Activated effector memory CD4-positive, alpha-beta T cell treated with Interleukin-2 at 50 U/mL for 16 hours (primary cell): ENCODE results near the gene LKAAEAR1.
A peak's percentile ranks its signal among the peaks of the same experiment; 100 is the strongest.

ENCODE experiments used
- DNase-seq: peaks from one replicate; pipeline ENCODE4 v3.0.0-alpha.2; 2020

The LKAAEAR1 gene

GRCh38 chr20:64049878-64050260 is 34.3 kb downstream of the LKAAEAR1 start:
- no peak for DNase-seq

- no peak for DNase-seq
Measured at GRCh38 chr20:64049060-64049877, 34.9 kb downstream of the LKAAEAR1 start, which contains the start of gene SOX18. TSS of gene SOX18 (minus strand) at chr20:64049639. CDS start at chr20:64049516, 123 bp downstream.

- DNase-seq = no peak
Measured at GRCh38 chr20:64048402-64049044, 35.7 kb downstream of the LKAAEAR1 start.

DNA sequence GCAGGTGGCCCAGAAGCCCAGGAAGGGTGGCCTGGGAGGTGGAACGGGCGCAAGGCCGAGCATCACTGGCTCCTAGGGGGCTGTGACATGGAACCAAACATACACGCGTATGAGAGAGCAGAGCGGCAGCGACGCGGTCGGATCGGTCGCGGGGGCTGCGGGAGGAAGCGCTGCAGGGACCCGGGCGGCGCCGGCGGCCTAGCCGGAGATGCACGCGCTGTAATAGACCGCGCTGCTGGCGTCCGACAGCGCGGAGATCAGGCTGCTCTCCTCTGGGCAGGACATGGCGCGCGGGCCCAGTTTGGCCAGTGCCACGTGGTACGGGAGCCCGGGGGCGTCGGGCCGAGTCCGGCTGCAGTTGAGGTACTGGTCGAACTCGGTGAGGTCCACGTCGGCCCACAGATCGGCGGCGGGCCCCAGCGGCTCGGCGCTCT is 36.2 kb downstream of the LKAAEAR1 start:
- DNase-seq = no peak

GRCh38 chr20:64047046-64047389 is 37.2 kb downstream of the LKAAEAR1 start:
- no peak for DNase-seq

DNA sequence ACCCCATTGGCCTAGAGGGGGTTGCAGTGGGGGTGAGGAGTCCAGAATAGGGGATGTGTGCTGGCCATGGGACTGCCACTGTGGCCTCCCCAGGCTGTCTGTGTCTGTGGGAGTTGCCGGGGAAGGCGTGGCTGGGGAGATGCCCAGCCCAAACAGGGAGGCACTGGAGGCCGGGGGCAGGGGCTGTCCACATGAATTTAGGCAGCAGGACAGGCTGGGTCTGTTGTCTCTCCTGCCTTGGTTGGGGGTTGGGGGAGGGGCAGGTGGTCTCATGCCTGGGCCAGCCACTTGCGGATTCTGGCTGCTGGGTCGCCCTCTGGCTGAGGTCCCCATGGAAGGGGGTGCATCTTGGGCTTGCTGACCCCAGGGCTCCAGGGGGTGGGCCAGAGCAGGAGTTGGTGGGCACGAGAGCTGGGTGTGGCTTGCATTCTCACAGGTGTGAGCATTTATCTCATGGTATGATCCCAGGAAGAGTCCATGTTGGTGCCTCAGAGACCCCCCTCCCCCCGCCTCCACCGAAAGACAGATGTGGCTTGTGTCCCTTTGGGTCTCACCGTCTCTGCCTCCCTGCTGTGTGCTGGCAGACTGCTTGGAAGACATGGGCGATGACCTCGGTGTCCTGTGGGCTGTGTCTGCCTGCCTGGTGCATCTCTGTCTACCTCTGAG is 38.7 kb downstream of the LKAAEAR1 start:
- DNase-seq = no peak

GRCh38 chr20:64044484-64045247 is 39.5 kb downstream of the LKAAEAR1 start:
- no peak for DNase-seq

- DNase-seq = no peak
Measured at GRCh38 chr20:64043768-64044167, 40.4 kb downstream of the LKAAEAR1 start.

DNA sequence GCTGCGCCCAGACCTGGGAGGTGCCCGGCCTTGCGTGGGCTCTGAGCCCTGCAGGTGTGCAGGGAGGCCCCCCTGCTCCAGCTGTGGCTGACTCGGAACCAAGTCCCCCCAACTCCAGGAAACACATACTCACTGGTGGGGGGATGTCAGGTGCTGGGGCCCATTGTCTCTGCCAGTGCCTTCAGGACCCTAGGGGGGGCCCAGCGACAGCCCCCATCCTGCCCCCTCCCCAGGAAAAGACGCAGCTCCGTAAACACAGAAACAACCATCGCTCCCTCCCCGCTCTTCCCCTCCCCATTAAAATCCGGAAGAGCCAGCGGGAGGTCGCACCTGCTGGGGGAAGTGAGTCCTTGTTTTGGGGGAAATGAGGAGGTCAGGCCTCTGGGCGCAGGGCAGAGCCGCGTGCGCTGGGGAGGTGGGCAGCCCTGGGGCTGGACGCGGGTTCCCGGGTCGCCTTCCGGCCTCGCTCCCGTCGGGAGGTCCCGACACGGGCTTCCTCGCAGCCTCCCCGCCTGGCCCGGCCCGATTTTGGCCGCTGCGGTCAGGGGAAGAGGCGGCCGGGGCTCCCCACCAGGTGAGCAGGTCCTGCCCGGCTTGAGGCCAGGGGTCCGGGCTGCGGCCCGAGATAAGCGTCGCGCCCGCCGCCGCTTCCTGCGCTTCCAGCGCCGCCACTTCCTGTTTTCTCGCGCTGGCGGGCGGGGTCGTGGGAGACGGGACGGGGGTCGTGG is 42.0 kb downstream of the LKAAEAR1 start:
- DNase-seq = no peak

DNA sequence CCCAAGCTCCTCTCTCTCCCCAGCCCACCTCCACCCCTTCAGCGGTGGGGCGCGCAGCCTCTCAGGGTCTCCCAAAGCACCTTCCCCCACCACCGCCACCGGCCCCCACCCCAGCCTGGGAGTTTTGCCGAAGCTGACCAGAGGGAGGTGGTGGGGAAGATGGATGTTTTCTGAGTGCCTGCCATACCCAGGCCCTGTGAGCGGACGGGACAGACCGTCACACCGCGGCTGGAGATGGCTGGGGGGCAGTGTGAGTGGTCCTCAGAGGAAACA is 42.5 kb downstream of the LKAAEAR1 start:
- DNase-seq = no peak

- no peak for DNase-seq
Measured at GRCh38 chr20:64041040-64041780, 43.0 kb downstream of the LKAAEAR1 start.

- no peak for DNase-seq
Measured at GRCh38 chr20:64040231-64041039, 43.8 kb downstream of the LKAAEAR1 start.

- DNase-seq = no peak
Measured at GRCh38 chr20:64039293-64040160, 44.7 kb downstream of the LKAAEAR1 start.

GRCh38 chr20:64038565-64039292 is 45.5 kb downstream of the LKAAEAR1 start:
- peak; percentile 76 for DNase-seq

GRCh38 chr20:64038224-64038564 is 46.0 kb downstream of the LKAAEAR1 start:
- DNase-seq = peak; percentile 32

DNA sequence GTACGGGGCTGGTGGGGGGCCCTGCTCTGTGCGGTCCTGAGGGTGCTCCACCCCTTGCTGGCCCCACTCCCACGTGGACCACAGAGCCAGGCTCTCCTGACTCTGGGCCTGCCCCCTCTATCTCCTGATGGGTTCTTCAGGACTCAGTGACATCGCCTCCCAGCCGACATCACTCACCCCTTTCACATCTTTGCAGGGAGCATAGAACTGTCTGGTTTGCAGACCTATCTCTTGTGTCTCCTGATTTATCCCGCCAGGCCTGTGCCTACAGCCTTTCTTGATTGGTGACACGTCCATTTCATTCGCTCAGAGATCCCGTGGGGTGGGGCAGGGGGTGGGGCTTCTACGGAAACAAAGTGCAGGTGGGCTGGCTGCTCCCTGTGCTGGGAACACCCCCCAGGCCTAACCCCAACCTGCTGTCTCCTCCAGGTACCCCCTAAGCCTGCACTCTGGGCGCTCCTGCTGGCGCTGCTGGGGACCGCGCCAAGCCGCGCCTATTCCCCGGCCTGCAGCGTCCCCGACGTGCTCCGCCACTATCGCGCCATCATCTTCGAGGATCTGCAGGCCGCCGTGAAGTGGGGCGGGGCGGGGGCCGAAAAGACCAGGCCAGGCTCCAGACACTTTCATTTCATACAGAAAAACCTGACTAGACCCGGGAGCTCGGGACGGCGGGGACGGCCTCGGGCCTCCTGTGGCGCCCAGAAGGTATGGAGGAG is 46.5 kb downstream of the LKAAEAR1 start:
- no peak for DNase-seq

- DNase-seq = no peak
Measured at GRCh38 chr20:64037199-64037497, 47.0 kb downstream of the LKAAEAR1 start.

DNA sequence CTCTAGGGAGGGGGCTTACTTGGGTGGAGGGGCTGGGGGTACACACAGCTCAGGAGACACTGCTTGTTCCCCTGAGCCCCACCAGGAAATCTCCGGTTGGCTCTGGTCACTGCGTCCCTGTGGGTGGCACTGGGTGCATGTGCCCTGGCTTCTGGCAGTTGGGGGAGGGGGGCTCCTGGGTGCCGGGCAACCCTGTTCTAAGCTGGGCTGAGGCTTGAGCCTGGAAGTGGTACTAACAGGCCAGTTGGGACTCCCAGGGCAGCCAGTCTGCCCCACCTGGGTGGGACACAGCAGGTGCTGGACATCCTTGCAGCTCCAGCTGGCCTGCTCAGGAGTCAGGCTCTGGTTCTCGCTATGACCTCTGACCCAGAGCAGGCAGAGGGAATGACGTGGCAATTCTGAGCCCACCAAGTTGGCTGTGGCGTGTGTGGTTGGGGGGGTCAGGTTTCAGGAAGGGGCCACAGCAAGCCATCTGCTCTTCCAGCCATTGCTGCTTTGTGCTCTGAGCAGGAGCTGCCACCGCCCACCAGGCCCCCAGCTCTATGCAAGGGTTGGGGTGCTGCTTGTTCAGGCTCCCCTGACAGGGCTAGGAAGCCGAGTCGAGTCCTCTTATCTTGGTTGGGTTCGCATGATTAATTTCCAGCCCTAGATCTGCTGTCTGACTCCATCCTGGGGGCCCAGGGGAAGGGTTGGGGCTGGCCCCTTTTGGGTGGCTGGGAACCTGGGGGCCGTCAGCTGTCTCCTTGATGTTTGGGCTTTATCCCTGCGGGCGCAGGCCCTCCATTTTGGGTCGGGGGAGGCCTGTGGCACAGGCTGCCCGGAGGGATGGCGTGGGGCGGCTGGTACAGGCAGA is 47.6 kb downstream of the LKAAEAR1 start:
- no peak for DNase-seq
